ENCODE data around the gene PRSS27.

Gene PRSS27

GRCh38 chr16:2745116-2745890 is 25.3 kb upstream of the PRSS27 start:
- DNase-seq (ENCODE audit: low read depth), result no peak
- H3K4me3 ChIP-seq (ENCODE audit: control insufficient read depth, low read depth, low read length), result no peak overlapping the region
- TF ChIP-seq CTCF (IDR thresholded peaks at IDR 0.05; ENCODE audit: control insufficient read depth, insufficient read depth, low read depth, low read length, missing control alignments), result no peak

- H3K4me3 ChIP-seq (ENCODE audit: control insufficient read depth, low read depth, low read length), result no peak overlapping the region
- no peak for DNase-seq (ENCODE audit: low read depth)
- no peak for TF ChIP-seq CTCF (IDR thresholded peaks at IDR 0.05; ENCODE audit: control insufficient read depth, insufficient read depth, low read depth, low read length, missing control alignments)
Observed at GRCh38 chr16:2744711-2745110, 24.7 kb upstream of the PRSS27 start.

GRCh38 chr16:2743007-2743810 is 23.2 kb upstream of the PRSS27 start:
- H3K4me3 ChIP-seq (ENCODE audit: control insufficient read depth, low read depth, low read length), result no peak overlapping the region
- no peak for DNase-seq (ENCODE audit: low read depth)
- TF ChIP-seq CTCF (IDR thresholded peaks at IDR 0.05; ENCODE audit: control insufficient read depth, insufficient read depth, low read depth, low read length, missing control alignments), result no peak

- TF ChIP-seq CTCF (IDR thresholded peaks at IDR 0.05; ENCODE audit: control insufficient read depth, insufficient read depth, low read depth, low read length, missing control alignments), result no peak
- DNase-seq (ENCODE audit: low read depth), result no peak
- no peak overlapping the region for H3K4me3 ChIP-seq (ENCODE audit: control insufficient read depth, low read depth, low read length)
Observed at GRCh38 chr16:2742323-2743006, 22.4 kb upstream of the PRSS27 start.

- H3K4me3 ChIP-seq (ENCODE audit: control insufficient read depth, low read depth, low read length), result no peak overlapping the region
- no peak for TF ChIP-seq CTCF (IDR thresholded peaks at IDR 0.05; ENCODE audit: control insufficient read depth, insufficient read depth, low read depth, low read length, missing control alignments)
- no peak for DNase-seq (ENCODE audit: low read depth)
Observed at GRCh38 chr16:2741168-2741567, 21.1 kb upstream of the PRSS27 start.

- H3K4me3 ChIP-seq (ENCODE audit: control insufficient read depth, low read depth, low read length), result no peak overlapping the region
- no peak for TF ChIP-seq CTCF (IDR thresholded peaks at IDR 0.05; ENCODE audit: control insufficient read depth, insufficient read depth, low read depth, low read length, missing control alignments)
- no peak for DNase-seq (ENCODE audit: low read depth)
Observed at GRCh38 chr16:2740476-2740875, 20.5 kb upstream of the PRSS27 start.
